Endometrial microvascular endothelial cells (primary cell): Measurements from ENCODE around the gene ST3GAL4. TPM values are rescaled to one million over a fixed set of nuclear protein-coding genes. Genes with fewer than 3 reads are reported as not detected.
"Not testable (repeated sequence)": the region's sequence is repeated elsewhere in the genome, so short reads cannot be mapped to it uniquely, and the experiment has no call there.

Experiments
- in situ Hi-C: cut with HindIII; loops from 2 replicates; pipeline ENCODE4 v1.10.0; 2017; ENCODE audit warnings: low sequenced_read_pairs, low pct_unique_long_range_greater_than_20kb; ENCODE audit errors: inconsistent ontology term
- total RNA-seq: library from RNA; depleted of rRNA; stranded (reverse); fragments of >200 nt; gene quantifications from one replicate; pipeline ENCODE4 v1.2.3, GENCODE V29; 2015; ENCODE audit errors: inconsistent ontology term

The ST3GAL4 gene
- 33.8 TPM for total RNA-seq

DNA sequence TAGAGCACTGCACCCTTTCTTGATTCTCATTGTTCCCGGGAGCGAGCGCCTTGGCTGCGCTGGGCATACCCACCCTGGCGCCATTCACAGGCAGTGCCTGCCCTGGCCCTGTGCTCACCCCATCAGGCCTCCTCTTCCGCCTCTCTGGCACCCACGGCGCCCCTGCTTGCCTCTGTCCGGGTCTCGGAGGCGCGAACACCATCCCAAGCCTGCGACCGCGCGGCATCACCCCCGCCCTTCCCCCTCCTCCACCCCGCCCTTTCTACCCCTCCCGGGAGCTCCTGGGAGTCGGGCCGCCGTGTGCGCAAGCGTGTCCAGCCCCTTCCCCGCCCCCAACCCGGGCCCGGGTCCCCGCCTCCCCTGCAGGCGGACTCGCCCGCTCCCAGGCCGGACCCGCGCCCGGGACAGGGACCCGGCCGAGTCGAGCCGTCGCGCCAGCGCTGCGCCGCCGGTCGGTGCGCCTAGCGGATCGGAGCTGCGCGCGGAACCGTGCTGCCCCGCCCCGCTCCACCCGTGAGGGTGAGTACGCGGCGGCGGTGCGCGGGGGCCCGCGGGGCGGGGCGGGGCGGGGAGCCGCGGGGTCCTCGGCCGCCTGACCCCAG lies at the start of gene ST3GAL4:
TSS of gene ST3GAL4 (plus strand) at position 363 of the 602 bp plus-strand sequence. CDS start 50,470 bp downstream, outside the sequence.
- in situ Hi-C loops, result no loop called here

DNA sequence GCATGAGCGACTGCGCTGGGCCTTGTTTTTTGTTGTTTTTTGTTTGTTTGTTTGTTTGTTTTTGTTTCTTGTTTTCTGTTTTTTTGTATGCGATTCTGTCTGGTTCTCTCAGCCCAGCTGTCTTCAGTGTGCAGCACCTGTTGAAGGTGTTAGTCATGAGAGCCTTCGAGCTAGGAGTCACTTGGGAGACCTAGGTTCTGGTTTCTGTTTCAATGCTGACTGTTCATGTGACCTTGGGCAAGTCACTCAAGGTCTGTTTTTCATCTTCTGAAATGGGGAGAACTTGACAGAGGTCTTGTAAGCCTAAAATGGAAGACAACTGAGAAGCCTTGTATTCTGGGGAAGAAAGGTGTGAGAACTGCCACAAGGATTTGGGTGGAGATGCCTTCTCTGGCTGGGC lies 49.8 kb upstream of the ST3GAL4 start:
- in situ Hi-C loops, result no loop called here

DNA sequence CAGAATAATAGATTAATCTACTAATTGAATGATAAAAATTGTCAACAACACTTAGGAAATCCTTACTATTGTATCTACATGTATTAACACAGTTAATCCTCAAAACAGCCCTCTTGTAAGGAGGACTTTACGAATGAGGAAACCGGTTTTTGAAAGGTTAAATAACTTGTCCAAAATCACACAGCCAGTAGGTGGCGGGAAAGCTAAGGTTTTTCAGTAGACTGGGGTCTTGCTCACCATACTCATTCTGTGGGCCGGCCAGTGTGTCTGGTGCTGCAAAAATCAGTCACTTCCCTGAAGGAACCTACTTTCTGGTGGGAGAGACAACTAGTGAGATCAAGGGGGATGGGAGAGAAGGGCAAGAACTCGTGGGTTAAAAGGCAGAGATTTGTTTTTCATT lies 47.8 kb upstream of the ST3GAL4 start:
- in situ Hi-C loops, result no loop called here

GRCh38 chr11:126308271-126308671 lies 47.2 kb upstream of the ST3GAL4 start:
- in situ Hi-C loops, result no loop called here

DNA sequence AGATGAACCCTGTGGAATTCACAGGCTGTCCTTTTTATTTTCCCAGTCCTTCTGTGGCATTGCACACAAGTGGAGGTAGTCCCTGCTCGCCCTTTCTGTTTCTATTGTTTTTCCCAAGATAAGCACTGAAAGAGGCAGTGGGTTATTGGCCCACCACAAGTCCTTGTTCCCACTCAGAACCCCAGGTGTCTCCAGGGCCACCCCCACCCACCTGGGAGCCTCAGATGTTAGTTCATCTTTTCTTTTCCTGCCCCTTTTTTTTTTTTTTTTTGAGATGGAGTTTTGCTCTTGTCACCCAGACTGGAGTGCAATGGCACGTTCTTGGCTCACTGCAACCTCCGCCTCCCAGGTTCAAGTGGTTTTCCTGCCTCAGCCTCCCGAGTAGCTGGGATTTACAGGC lies 46.7 kb upstream of the ST3GAL4 start:
- in situ Hi-C loops, result not testable (repeated sequence)

- in situ Hi-C loops, result no loop called here
Measured at GRCh38 chr11:126310200-126310991, 45.1 kb upstream of the ST3GAL4 start.

DNA sequence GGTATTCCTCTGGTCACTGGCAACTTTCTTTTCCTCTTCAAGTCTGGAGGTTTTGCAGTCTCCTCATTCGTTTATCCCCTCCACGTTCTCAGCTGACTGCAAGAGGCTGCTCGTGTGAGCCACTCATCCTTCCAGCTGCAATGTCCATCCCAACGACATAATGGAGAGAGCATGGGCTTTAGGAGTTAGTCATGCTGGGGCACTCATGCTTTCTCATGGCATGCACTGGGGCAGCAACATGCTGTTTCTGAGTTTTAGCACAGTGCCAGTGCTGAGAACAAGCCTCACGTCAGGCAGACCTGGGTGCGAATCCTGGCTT lies 44.5 kb upstream of the ST3GAL4 start:
- in situ Hi-C loops, result no loop called here

DNA sequence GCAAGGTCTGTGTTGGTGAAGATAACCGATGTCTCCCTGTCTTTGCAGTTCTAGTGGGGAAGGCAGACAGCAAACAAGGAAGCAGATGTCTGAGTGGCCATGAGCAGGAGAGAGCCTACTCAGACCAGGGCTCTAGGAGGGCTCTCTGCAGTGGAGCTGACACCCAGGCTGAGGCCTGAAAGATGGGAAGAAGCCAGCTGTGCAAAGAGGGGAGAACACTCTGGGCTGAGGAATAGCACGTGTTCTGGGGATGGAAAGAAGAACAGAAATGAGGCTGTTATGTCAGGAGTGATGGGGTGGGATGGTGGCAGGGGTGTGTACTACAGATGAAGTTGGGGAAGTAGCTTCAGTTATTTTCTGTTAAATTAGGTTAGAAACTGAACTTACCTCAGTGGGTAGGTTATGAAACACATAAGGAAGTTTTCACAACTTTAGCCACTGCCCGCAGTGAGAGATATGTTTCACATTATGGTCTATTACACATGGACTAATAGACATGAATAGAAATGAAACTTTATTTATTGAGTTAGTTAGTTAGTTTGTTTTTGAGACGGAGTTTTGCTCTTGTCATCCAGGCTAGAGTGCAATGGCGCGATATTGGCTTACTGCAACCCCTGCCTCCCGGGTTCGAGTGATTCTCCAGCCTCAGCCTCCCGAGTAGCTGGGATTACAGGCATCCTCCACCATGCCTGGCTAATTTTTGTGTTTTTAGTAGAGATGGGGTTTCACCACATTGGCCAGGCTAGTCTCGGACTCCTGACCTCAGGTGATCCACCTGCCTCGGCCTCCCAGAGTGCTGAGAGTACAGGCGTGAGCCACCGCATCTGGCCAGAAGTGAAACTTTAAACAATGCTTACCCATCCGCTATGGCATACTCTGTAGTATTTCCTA lies 43.8 kb upstream of the ST3GAL4 start:
- in situ Hi-C loops, result no loop called here

- in situ Hi-C loops, result no loop called here
Measured at GRCh38 chr11:126312961-126313360, 42.5 kb upstream of the ST3GAL4 start.

DNA sequence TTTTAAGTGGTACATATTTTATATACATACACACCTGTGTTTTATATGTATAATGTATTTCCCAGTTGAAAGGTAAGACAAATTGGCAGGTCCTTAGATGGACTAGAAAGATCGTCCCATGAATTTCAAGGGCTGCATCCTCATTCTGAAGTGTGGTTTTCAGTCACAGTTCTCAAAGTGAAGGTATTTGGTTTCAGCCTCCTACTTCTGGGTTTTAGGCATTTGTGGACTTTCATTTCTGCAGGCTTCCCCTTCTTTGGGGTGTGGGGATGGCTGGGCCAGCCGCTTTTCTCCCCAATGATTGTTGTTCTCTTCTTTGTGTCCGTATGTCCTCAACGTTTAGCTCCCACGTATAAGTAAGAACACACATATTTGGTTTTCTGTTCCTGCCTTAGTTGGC lies 41.7 kb upstream of the ST3GAL4 start:
- in situ Hi-C loops, result no loop called here

DNA sequence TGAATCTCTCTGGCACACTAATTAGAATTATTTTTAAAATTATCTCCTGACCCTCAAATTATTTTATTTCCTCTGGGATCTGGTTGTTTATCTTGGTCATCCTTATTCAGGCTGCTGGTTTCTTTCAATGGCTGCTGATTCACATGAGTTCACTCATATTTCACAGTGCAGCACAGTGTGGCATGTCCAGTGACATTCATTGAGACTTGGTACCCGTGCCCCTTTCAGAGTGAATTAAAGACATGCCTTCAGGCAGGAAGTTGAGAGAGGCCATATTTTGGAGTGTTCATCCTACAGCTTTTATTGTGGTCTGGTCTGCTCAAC lies 38.1 kb upstream of the ST3GAL4 start:
- in situ Hi-C loops, result no loop called here

DNA sequence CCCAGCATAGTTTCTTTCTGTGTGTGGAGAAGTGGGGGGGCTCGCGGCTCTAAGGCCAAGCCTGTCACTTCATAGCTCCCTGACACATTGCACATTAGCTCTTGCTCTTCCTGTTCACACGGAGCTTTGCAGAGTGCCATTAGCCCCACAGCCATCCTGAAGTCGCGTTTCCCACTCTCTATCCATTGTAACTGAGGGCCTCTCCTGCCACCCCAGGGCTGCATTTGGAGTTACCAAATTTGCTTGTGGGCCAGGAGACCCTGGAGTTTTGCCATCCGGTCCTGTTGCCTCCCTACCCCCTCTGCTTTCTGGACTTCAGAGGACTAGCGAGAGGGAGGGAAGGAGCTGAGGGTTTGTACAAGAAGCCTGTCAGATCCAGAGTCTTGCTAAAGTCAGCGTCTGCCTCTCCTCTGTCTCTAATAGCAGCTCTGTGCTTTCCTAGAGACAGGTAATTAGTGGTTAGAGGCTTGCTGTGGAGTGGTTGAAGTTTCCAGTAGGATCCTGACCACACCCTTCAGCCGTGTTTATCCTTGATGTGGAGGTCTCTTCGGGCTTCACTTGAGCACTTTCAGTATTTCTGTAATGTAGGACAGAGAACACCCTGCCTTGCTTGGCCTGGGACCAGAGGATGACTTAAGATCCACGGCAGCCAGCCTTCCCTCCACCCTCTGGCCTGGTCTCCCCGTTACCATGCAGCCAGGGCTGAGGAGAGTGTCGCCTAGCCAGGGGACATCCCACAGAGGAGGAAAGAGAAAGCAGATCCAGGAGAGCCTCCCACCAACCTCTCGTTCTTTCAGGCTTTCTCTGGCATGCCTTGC lies 37.5 kb upstream of the ST3GAL4 start:
- in situ Hi-C loops, result no loop called here

GRCh38 chr11:126318574-126319373 lies 36.7 kb upstream of the ST3GAL4 start:
- in situ Hi-C loops, result no loop called here

DNA sequence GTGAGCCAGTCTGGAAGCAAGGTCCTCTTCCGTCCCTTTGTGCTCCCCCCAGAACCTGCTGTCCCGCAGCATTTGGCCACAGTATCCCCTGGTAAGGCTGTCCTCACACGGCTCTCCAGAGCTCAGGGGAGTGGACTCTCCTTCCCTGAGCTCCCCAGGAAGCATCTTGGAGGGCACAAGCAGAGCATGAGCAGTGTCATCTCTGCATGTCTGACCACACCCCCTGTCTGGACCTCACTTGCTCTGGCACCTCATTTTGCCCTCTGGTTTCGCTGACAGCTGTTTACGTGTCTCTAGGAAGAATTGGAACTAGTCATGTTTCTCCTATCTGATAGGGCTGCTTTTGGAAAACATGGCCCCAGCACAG lies 36.1 kb upstream of the ST3GAL4 start:
- in situ Hi-C loops, result no loop called here

- in situ Hi-C loops, result no loop called here
Measured at GRCh38 chr11:126322996-126323395, 32.5 kb upstream of the ST3GAL4 start.

DNA sequence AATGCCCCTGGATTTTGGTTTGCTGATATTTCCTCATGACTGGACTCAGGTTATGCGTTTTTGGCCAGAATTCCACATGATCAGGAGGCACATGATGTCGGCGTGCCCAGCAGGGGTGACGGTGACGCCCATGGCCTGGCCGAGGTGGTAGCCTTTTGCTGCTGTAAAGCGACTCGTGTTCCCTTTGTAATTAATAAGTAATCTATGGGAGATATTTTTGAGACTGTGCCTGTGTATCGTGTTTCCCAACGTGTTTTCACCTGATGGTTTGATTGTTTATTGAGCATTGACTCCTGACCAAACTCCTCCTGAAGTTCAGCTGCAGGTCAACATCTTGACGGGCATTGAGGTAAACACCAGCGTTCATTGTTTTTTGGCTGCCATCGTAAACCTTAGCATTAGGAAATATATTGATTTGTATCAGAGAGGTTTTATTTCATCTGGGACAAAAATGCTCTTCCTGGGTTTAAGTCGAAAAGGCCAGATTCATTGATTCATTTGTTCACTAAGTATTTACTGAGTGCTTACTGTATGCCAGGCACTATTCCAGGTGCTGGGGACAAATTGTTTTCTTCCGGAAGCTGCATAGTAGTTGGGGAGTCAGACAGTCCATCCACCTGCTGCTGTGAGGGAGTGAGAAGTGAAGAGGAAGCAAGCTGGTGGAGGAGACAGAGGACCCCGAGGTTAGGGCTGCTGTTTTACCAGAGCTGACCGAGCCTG lies 28.0 kb upstream of the ST3GAL4 start:
- in situ Hi-C loops, result no loop called here

DNA sequence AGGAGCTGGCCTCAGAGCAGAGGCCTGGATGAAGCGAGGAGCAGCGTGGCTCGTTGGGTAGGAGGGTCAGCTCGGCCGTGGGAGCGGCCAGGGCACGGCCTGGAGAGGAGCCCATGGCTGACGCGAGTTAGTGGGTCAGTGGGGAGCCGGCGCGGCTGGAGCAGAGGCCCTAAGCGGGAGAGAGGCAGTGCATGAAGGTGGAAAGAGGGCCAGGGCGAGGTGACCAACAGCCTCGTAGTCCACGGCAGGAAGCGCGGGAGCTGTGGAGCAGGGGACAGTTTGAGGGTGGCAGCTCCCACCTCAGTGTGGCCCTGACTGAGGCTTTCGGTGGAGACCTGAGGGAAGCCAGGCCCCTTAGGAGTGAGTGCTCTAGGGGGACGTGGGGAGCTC lies 27.5 kb upstream of the ST3GAL4 start:
- in situ Hi-C loops, result no loop called here

DNA sequence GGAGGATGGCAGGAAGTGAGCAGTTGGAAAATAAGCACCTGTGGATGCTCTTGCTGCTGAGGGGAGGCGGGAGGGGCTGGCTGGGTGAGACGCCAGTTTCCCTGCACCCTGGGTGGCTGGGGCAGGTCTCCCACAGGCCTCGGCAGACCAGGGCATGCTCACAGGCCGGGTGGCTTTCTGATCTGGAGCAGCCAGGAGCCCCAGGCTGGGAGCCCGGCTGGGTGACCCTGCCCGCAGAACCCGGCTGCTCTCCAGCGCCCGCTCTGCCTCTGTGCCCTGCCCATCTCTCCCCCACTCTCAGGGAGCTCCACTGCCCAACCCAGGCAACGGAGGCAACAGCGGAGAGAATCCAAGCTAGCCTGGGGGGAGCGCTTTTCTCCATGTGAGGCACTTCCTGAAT lies 27.0 kb upstream of the ST3GAL4 start:
- in situ Hi-C loops, result no loop called here
